22Rv1 (cell line): ENCODE data around the gene GALT.
"Not testable (repeated sequence)": the region's sequence is repeated elsewhere in the genome, so short reads cannot be mapped to it uniquely, and the experiment has no call there.

ENCODE experiments used
- ZFX ChIP-seq: fragments of 450-650 bp; IDR thresholded peaks from 2 replicates; pipeline ENCODE4 v1.6.1; 2017; ENCODE audit warnings: antibody characterized with exemption, borderline replicate concordance
- TF ChIP-seq, protein P1 (sequence below): fragments of 450-650 bp; IDR thresholded peaks from 2 replicates; pipeline ENCODE4 v1.5.1; 2017; ENCODE audit warnings: mild to moderate bottlenecking

DNA sequence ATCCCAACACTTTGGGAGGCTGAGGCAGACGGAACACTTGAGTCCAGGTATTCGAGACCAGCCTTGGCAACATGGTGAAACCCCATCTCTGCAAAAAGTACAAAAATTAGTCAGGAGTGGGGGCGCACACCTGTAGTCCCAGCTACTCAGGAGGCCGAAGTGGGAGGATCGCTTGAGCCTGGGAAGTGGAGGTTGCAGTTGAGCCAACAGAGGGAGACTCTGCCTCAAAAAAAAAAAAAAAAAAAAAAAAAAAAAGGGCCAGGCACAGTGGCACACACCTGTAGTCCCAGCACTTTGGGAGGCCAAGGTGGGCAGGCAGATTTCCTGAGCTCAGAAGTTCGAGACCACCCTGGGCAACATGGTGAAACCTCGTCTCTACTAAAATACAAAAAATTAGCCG is 7.2 kb upstream of the GALT start:
- TF ChIP-seq, protein P1, sequence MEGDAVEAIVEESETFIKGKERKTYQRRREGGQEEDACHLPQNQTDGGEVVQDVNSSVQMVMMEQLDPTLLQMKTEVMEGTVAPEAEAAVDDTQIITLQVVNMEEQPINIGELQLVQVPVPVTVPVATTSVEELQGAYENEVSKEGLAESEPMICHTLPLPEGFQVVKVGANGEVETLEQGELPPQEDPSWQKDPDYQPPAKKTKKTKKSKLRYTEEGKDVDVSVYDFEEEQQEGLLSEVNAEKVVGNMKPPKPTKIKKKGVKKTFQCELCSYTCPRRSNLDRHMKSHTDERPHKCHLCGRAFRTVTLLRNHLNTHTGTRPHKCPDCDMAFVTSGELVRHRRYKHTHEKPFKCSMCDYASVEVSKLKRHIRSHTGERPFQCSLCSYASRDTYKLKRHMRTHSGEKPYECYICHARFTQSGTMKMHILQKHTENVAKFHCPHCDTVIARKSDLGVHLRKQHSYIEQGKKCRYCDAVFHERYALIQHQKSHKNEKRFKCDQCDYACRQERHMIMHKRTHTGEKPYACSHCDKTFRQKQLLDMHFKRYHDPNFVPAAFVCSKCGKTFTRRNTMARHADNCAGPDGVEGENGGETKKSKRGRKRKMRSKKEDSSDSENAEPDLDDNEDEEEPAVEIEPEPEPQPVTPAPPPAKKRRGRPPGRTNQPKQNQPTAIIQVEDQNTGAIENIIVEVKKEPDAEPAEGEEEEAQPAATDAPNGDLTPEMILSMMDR, result not testable (repeated sequence)
- not testable (repeated sequence) for TF ChIP-seq ZFX
